Heart left ventricle (tissue), 16 donors: ENCODE data around the gene ALK. TPM values are rescaled to one million over a fixed set of nuclear protein-coding genes. Genes with fewer than 3 reads are reported as not detected.

Source experiments
- ATAC-seq, 4 donors: fragments of 200-7000 bp; cut with Tn5 transposase; one replicate each; pipeline ENCODE4 v1.9.1; 2020 to 2022; ENCODE audit warnings: moderate library complexity in 4 of 4, mild to moderate bottlenecking in 3 of 4, moderate number of reproducible peaks in 1 of 4
- DNase-seq, 5 donors: peaks; one replicate each; pipeline ENCODE4 v3.0.0-alpha.2; 2020
- H3K27ac ChIP-seq, 12 donors: fragments of 200-600 bp; sonication (generic) in 4 of 12; one replicate each; pipeline versions ENCODE4 v1.5.0 to v1.8.0; 2016 to 2022; ENCODE audit warnings: mild to moderate bottlenecking in 2 of 12
- H3K27me3 ChIP-seq, 9 donors: fragments of 200-600 bp; sonication (generic) in 2 of 9; one replicate each; pipeline versions ENCODE4 v1.5.1 to v1.8.0; 2016 to 2022; ENCODE audit warnings: mild to moderate bottlenecking in 3 of 9
- H3K36me3 ChIP-seq, 9 donors: fragments of 200-600 bp; sonication (generic) in 2 of 9; one replicate each; pipeline versions ENCODE4 v1.5.0 to v1.8.0; 2018 to 2022; ENCODE audit warnings: mild to moderate bottlenecking in 2 of 9
- H3K4me1 ChIP-seq, 12 donors: fragments of 200-600 bp; sonication (generic) in 4 of 12; one replicate each; pipeline versions ENCODE4 v1.5.0 to v1.8.0; 2016 to 2022; ENCODE audit warnings: mild to moderate bottlenecking in 3 of 12
- H3K4me3 ChIP-seq, 12 donors: fragments of 200-600 bp; sonication (generic) in 4 of 12; one replicate each; pipeline versions ENCODE4 v1.5.0 to v1.8.0; 2017 to 2022; ENCODE audit warnings: mild to moderate bottlenecking in 9 of 12, moderate library complexity in 4 of 12
- H3K9me3 ChIP-seq, 12 donors: fragments of 200-600 bp; sonication (generic) in 4 of 12; one replicate each; pipeline versions ENCODE4 v1.5.0 to v1.8.0; 2016 to 2022; ENCODE audit warnings: mild to moderate bottlenecking in 1 of 12
- POLR2A ChIP-seq, 2 donors: fragments of 450-650 bp; IDR thresholded peaks; one replicate each; pipeline ENCODE4 v1.6.1; 2017; ENCODE audit warnings: antibody characterized with exemption in 2 of 2, mild to moderate bottlenecking in 2 of 2, moderate library complexity in 2 of 2
- WGBS, 4 donors: extraction: QIAGEN DNeasy Blood & Tissue Kit in 2 of 4; methylation state at CpG; one replicate each; pipeline versions ENCODE4 v1.1.5 to v1.1.7; 2013 to 2018; 5-methylcytosine and 5-hydroxymethylcytosine counted together
- intact Hi-C, 10 donors: fragments of 100-400 bp; cut with DNase I; formaldehyde crosslinking; loops; one replicate each; pipeline versions ENCODE4 v1.11.1 to v1.14.2; 2022
- polyA plus RNA-seq, 2 donors: library from polyadenylated mRNA; stranded (reverse); fragments of 200-250 nt; gene quantifications; one replicate each; pipeline ENCODE4 v1.2.3, GENCODE V29; 2013
- total RNA-seq, 9 donors: library from RNA; depleted of rRNA in 2 of 9; stranded (reverse); fragments of >200 nt in 2 of 9; fragmentation: NEBNext Ultra II Directional in 3 of 9; extraction: Animal tissue kit (Norgen Biotek cat#: 25700) in 3 of 9; gene quantifications; one replicate each; pipeline versions ENCODE4 v1.1.0 to v1.2.4, GENCODE V29; 2016 to 2023
- TF ChIP-seq, protein P1 (sequence below), 12 donors: fragments of 200-600 bp; sonication (generic) in 4 of 12; IDR thresholded peaks; one replicate each; pipeline versions ENCODE4 v1.5.0 to v1.8.0; 2018 to 2022; ENCODE audit warnings: antibody characterized with exemption in 12 of 12, mild to moderate bottlenecking in 5 of 12
- donor health status: ischemic (EF 13 %, LVEDD 7.1; RV severe dilation, severe dysfunction).
- donor health status: healthy with polysubstance abuse.
- donor health status: DM: no; HTN: yes; CAD: no.
- donor health status: DM: no; HTN: no; CAD: no.
- donor health status: ischemic (EF 25% LVEDD 6.9; RV normal size, moderate dysfunction).
- donor health status: ischemic (EF 25% LVEDD 5.7; RV mildly dilated, moderate dysfunction).
- donor health status: healthy.
- donor health status: DM: yes; HTN: yes; CAD: no.
- donor health status: ischemic (EF 35%, LVEDD 5.7; RV mildly dilated, moderate dysfunction).
- donor health status: nonischemic (EF 11% LVEDD 7.7; RV severe dilation, severe dysfunction).
- donor health status: DM: yes; HTN: yes; CAD: no.
- donor health status: PGD.
- donor health status: ischemic (EF 29% LVEDD 5.4; RV normal size, mild dysfunction).
- donor health status: nonischemic (EF 23%, LVEDD 6.1; RV moderate dilation, normal function).

Gene ALK
- total and polyA plus RNA-seq, 11 donors: 0.05 to 0.50 (median 0.13) TPM; not detected in 5

GRCh38 chr2:29397039-29397438, 524.3 kb downstream of the ALK start:
- intact Hi-C loops: no loop called here
- Histone ChIP-seq H3K9me3 (no peaks in the 10 kb centered on the region), H3K4me1 (no peaks in the 10 kb centered on the region), H3K27me3 (peaks cover 0 to 5% (median 0%) of the 10 kb centered on the region in 9 donors), H3K4me3 (no peak overlapping the region), H3K36me3 (no peaks in the 10 kb centered on the region), H3K27ac (no peak overlapping the region)
- ATAC-seq (no peak), DNase-seq (no peak)
- WGBS, 4 donors: 77 to 85% (median 82%) methylated on average over 2 of the region's 2 CpGs
- TF ChIP-seq POLR2A (IDR thresholded peaks at IDR 0.05): no peak
- TF ChIP-seq, protein P1, sequence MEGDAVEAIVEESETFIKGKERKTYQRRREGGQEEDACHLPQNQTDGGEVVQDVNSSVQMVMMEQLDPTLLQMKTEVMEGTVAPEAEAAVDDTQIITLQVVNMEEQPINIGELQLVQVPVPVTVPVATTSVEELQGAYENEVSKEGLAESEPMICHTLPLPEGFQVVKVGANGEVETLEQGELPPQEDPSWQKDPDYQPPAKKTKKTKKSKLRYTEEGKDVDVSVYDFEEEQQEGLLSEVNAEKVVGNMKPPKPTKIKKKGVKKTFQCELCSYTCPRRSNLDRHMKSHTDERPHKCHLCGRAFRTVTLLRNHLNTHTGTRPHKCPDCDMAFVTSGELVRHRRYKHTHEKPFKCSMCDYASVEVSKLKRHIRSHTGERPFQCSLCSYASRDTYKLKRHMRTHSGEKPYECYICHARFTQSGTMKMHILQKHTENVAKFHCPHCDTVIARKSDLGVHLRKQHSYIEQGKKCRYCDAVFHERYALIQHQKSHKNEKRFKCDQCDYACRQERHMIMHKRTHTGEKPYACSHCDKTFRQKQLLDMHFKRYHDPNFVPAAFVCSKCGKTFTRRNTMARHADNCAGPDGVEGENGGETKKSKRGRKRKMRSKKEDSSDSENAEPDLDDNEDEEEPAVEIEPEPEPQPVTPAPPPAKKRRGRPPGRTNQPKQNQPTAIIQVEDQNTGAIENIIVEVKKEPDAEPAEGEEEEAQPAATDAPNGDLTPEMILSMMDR (IDR thresholded peaks at IDR 0.05): no peak

DNA sequence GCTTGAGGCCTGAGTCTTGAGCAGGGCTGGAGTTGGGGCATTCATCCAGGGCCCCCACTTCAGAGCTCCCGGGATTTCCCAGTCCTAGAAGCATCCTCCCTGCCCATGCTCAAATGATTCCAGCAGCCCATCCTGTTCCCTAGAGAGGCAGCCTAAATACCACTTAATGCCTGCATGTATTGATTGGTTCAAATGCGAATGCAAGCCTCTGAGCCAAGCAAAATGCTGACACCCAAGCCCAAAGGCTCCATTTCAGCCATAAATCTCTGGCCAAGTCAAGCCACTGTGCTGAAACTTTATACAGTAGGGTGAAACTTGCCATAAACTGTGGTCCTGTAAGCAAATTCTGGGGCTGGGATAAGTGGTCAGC, 526.4 kb downstream of the ALK start:
- intact Hi-C loops: no loop called here
- Histone ChIP-seq H3K4me3 (no peak overlapping the region), H3K9me3 (no peaks in the 10 kb centered on the region), H3K27me3 (peaks cover 0 to 5% (median 0%) of the 10 kb centered on the region in 9 donors), H3K4me1 (no peaks in the 10 kb centered on the region), H3K36me3 (no peaks in the 10 kb centered on the region), H3K27ac (no peak overlapping the region)
- WGBS, 4 donors: 50 to 73% (median 66%) methylated on average over 2 of the region's 2 CpGs
- DNase-seq (no peak), ATAC-seq (no peak)
- TF ChIP-seq, protein P1 (IDR thresholded peaks at IDR 0.05): no peak
- no peak for TF ChIP-seq POLR2A (IDR thresholded peaks at IDR 0.05)

- Histone ChIP-seq H3K36me3 (no peaks in the 10 kb centered on the region), H3K27me3 (peaks cover 0 to 5% (median 0%) of the 10 kb centered on the region in 9 donors), H3K4me3 (no peak overlapping the region), H3K9me3 (no peaks in the 10 kb centered on the region), H3K4me1 (no peaks in the 10 kb centered on the region), H3K27ac (no peak overlapping the region)
- no peak for DNase-seq
- TF ChIP-seq, protein P1 (IDR thresholded peaks at IDR 0.05): no peak
- no peak for TF ChIP-seq POLR2A (IDR thresholded peaks at IDR 0.05)
- intact Hi-C loops: no loop called here
- WGBS, 4 donors: 49 to 63% (median 56%) methylated on average over 1 of the region's 1 CpG
- no peak for ATAC-seq
These were observed 526.9 kb downstream of the ALK start for GRCh38 chr2:29394311-29394980.

DNA sequence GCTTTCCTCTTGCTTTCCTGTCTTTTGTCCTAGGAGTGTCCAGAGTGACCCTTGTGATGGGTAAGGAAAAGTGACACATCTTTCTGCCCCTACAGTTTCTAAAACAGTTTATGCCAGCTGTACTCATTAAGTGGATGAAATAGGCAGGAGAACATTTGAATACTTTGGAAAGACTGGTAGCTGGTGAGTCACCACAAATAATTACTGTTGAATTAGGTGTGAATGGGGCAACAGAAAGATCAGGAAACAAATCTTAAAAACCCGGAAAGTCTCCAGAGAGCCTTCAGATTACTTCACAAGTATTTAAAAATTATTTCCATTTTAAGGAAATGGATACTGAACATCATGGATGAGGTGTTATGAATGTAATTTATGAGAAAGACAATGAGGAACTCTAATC, 527.7 kb downstream of the ALK start:
- H3K9me3 ChIP-seq: no peaks in the 10 kb centered on the region
- 69 to 86% (median 79%) methylated on average over 1 of the region's 1 CpG for WGBS, 4 donors
- intact Hi-C loops: no loop called here
- H3K4me1 ChIP-seq: no peaks in the 10 kb centered on the region
- TF ChIP-seq, protein P1 (IDR thresholded peaks at IDR 0.05): no peak
- no peak for TF ChIP-seq POLR2A (IDR thresholded peaks at IDR 0.05)
- ATAC-seq (no peak), DNase-seq (no peak)
- no peaks in the 10 kb centered on the region for H3K36me3 ChIP-seq
- H3K27ac ChIP-seq: no peak overlapping the region
- peaks cover 0 to 5% (median 0%) of the 10 kb centered on the region in 9 donors for H3K27me3 ChIP-seq
- no peak overlapping the region for H3K4me3 ChIP-seq
